GM12878 (cell line): ENCODE results near the gene ZNF548.
"Not testable (repeated sequence)": the region's sequence is repeated elsewhere in the genome, so short reads cannot be mapped to it uniquely, and the experiment has no call there.

Experiments
- CBFB ChIP-seq: IDR thresholded peaks from 2 replicates; pipeline ENCODE4 v1.6.1; 2016; ENCODE audit warnings: antibody characterized with exemption, low read depth
- SMC3 ChIP-seq: IDR thresholded peaks from 2 replicates; pipeline ENCODE4 v1.6.1; 2011; ENCODE audit warnings: low read length, improper control_type of control experiment, borderline replicate concordance
- ZNF384 ChIP-seq: IDR thresholded peaks from 2 replicates; pipeline ENCODE4 v1.6.1; 2012; ENCODE audit warnings: low read depth, mild to moderate bottlenecking, low read length, improper control_type of control experiment, borderline replicate concordance
- TF ChIP-seq, protein P1 (sequence below): IDR thresholded peaks from 2 replicates; pipeline ENCODE4 v1.6.1; 2012; ENCODE audit warnings: low read length, inconsistent platforms

DNA sequence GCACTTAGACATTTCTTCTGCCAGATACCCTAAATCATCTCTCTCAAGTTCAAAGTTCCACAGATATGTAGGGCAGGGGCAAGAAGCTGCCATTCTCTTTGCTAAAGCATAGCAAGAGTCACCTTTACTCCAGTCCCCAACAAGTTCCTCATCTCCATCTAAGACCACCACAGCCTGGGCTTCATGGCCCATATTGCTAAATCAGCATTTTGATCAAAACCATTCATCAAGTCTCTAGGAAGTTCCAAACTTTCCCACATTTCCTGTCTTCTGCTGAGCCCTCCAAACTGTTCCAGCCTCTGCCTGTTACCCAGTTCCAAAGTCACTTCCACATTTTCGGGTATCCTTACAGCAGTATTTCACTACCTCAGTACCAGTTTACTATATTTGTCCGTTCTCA is 15.0 kb upstream of the ZNF548 start:
- not testable (repeated sequence) for TF ChIP-seq CBFB, SMC3, ZNF384
- TF ChIP-seq, protein P1, sequence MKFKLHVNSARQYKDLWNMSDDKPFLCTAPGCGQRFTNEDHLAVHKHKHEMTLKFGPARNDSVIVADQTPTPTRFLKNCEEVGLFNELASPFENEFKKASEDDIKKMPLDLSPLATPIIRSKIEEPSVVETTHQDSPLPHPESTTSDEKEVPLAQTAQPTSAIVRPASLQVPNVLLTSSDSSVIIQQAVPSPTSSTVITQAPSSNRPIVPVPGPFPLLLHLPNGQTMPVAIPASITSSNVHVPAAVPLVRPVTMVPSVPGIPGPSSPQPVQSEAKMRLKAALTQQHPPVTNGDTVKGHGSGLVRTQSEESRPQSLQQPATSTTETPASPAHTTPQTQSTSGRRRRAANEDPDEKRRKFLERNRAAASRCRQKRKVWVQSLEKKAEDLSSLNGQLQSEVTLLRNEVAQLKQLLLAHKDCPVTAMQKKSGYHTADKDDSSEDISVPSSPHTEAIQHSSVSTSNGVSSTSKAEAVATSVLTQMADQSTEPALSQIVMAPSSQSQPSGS: not testable (repeated sequence)
